ENCODE results near the gene NOL9. TPM values are rescaled to one million over a fixed set of nuclear protein-coding genes. Genes with fewer than 3 reads are reported as not detected.

The NOL9 gene
- total RNA-seq, 1 donor from 2014 or later = 34.5 TPM

DNA sequence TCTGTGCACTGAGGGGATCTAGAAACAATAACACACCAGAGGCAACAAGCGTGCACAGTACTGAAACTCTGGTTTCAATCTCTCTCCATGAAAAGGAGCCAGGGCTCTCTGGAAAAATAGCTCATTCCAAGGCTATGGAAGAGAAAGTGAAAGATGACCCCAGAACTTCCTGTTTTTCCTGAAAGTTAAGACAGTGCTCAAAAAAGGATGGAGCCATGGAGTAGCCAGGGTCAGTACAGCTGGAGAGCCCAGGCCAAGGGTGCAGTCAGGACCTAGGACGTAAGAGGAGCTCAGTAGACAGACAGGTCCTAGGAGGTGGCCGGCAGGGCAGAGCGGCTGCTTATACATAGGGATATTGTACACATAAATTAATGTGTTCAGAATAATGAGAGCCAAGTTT, 19.1 kb downstream of the NOL9 start:
- peaks cover 1% of the 10 kb centered on the region for H3K9me3 Mint-ChIP-seq (ENCODE audit: unreplicated experiment)
- no peak overlapping the region for H3K4me3 Mint-ChIP-seq (ENCODE audit: unreplicated experiment)
- TF ChIP-seq, protein P1, sequence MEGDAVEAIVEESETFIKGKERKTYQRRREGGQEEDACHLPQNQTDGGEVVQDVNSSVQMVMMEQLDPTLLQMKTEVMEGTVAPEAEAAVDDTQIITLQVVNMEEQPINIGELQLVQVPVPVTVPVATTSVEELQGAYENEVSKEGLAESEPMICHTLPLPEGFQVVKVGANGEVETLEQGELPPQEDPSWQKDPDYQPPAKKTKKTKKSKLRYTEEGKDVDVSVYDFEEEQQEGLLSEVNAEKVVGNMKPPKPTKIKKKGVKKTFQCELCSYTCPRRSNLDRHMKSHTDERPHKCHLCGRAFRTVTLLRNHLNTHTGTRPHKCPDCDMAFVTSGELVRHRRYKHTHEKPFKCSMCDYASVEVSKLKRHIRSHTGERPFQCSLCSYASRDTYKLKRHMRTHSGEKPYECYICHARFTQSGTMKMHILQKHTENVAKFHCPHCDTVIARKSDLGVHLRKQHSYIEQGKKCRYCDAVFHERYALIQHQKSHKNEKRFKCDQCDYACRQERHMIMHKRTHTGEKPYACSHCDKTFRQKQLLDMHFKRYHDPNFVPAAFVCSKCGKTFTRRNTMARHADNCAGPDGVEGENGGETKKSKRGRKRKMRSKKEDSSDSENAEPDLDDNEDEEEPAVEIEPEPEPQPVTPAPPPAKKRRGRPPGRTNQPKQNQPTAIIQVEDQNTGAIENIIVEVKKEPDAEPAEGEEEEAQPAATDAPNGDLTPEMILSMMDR (IDR thresholded peaks at IDR 0.05; ENCODE audit: partially characterized antibody, unreplicated experiment) = no peak
- H3K36me3 Mint-ChIP-seq (ENCODE audit: unreplicated experiment) = peaks cover 4% of the 10 kb centered on the region
- no peaks in the 10 kb centered on the region for H3K4me1 Mint-ChIP-seq (ENCODE audit: low read depth, unreplicated experiment)
- no peak for DNase-seq
- no peak overlapping the region for H3K27ac Mint-ChIP-seq (ENCODE audit: unreplicated experiment)
- peaks cover 1% of the 10 kb centered on the region for H3K27me3 Mint-ChIP-seq (ENCODE audit: unreplicated experiment)

GRCh38 chr1:6534248-6534822, 20.0 kb downstream of the NOL9 start:
- no peak overlapping the region for H3K4me3 Mint-ChIP-seq (ENCODE audit: unreplicated experiment)
- no peak overlapping the region for H3K27ac Mint-ChIP-seq (ENCODE audit: unreplicated experiment)
- H3K36me3 Mint-ChIP-seq (ENCODE audit: unreplicated experiment) = peaks cover 4% of the 10 kb centered on the region

DNA sequence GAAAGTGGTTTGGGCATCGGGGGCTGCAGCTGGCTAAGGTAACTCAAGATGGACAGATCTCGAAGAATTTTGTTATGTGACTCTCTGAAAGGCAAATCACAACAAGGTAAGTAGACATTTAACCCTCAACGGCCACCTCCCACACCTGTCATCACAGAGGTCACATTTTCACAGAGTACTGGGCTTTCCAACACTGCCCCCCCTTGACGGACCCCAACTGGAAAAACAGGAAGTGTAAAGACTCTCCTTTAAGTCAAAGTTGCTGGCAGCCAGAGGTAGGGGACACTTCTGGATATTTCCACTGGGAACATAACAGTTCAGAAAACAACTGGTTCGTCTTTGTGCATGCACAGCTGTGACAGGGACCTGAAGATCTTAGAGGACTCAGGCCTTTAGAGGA, 22.3 kb downstream of the NOL9 start:
- Mint-ChIP-seq H3K4me1 (ENCODE audit: low read depth, unreplicated experiment) (no peaks in the 10 kb centered on the region), H3K4me3 (ENCODE audit: unreplicated experiment) (no peak overlapping the region), H3K9me3 (ENCODE audit: unreplicated experiment) (no peaks in the 10 kb centered on the region), H3K27ac (ENCODE audit: unreplicated experiment) (no peak overlapping the region), H3K27me3 (ENCODE audit: unreplicated experiment) (peaks cover 1% of the 10 kb centered on the region), H3K36me3 (ENCODE audit: unreplicated experiment) (peaks cover 10% of the 10 kb centered on the region)
- no peak for DNase-seq
- TF ChIP-seq, protein P1 (IDR thresholded peaks at IDR 0.05; ENCODE audit: partially characterized antibody, unreplicated experiment) = no peak

More at GRCh38 chr1:6534248-6534822, 20.0 kb downstream of the NOL9 start:
- DNase-seq = no peak
- peaks cover 1% of the 10 kb centered on the region for H3K9me3 Mint-ChIP-seq (ENCODE audit: unreplicated experiment)
- H3K27me3 Mint-ChIP-seq (ENCODE audit: unreplicated experiment) = peaks cover 1% of the 10 kb centered on the region
- TF ChIP-seq, protein P1 (IDR thresholded peaks at IDR 0.05; ENCODE audit: partially characterized antibody, unreplicated experiment) = no peak
- H3K4me1 Mint-ChIP-seq (ENCODE audit: low read depth, unreplicated experiment) = no peaks in the 10 kb centered on the region

- no peaks in the 10 kb centered on the region for H3K4me1 Mint-ChIP-seq (ENCODE audit: low read depth, unreplicated experiment)
- H3K27ac Mint-ChIP-seq (ENCODE audit: unreplicated experiment) = no peak overlapping the region
- no peak for DNase-seq
- H3K9me3 Mint-ChIP-seq (ENCODE audit: unreplicated experiment) = no peaks in the 10 kb centered on the region
- H3K4me3 Mint-ChIP-seq (ENCODE audit: unreplicated experiment) = no peak overlapping the region
- peaks cover 10% of the 10 kb centered on the region for H3K36me3 Mint-ChIP-seq (ENCODE audit: unreplicated experiment)
- H3K27me3 Mint-ChIP-seq (ENCODE audit: unreplicated experiment) = no peaks in the 10 kb centered on the region
- TF ChIP-seq, protein P1 (IDR thresholded peaks at IDR 0.05; ENCODE audit: partially characterized antibody, unreplicated experiment) = no peak
These were observed 23.7 kb downstream of the NOL9 start for GRCh38 chr1:6530504-6531160.

DNA sequence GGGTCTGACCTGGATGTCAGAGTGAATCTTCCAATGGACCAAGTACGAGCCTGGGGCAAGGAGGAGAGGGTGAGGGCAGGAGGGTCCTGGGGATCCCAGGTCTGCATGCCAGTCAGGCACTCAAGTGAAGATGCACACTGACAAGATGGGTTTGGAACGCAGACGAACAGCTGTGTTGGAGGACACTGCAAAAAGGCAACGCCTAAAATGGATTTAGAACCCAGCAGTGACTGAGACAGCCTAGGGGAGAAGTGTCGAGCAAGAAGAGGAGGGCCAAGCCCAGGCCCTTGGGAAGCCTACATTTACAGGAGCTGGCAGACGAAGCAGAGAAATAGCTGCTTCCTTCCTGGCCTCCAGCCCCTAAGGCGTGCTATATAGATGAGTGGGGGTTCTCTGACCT, 25.8 kb downstream of the NOL9 start:
- no peaks in the 10 kb centered on the region for H3K27me3 Mint-ChIP-seq (ENCODE audit: unreplicated experiment)
- no peaks in the 10 kb centered on the region for H3K4me1 Mint-ChIP-seq (ENCODE audit: low read depth, unreplicated experiment)
- no peak for DNase-seq
- no peak overlapping the region for H3K4me3 Mint-ChIP-seq (ENCODE audit: unreplicated experiment)
- peaks cover 10% of the 10 kb centered on the region for H3K36me3 Mint-ChIP-seq (ENCODE audit: unreplicated experiment)
- H3K27ac Mint-ChIP-seq (ENCODE audit: unreplicated experiment) = no peak overlapping the region
- no peaks in the 10 kb centered on the region for H3K9me3 Mint-ChIP-seq (ENCODE audit: unreplicated experiment)
- TF ChIP-seq, protein P1 (IDR thresholded peaks at IDR 0.05; ENCODE audit: partially characterized antibody, unreplicated experiment) = no peak

Measured in glutamatergic neuron (in vitro differentiated cells).